ENCODE results near the gene KLHDC8B.

Gene KLHDC8B

GRCh38 chr3:49172551-49173041, 1.2 kb downstream of the KLHDC8B start:
- DNase-seq (ENCODE audit: low read depth in 2 of 2): no peak
- peak overlapping the region; percentile 3 to 81 for H3K4me3 ChIP-seq (replicated peaks in 1 of 2; ENCODE audit: low read depth in 2 of 2, low read length in 2 of 2)
- TF ChIP-seq CTCF (IDR thresholded peaks at IDR 0.05; ENCODE audit: low read depth, low read length): no peak

- DNase-seq (ENCODE audit: low read depth in 2 of 2): peak in 1 of 2 donors; percentile 70
- peak overlapping the region in 1 of 2 donors; percentile 81 for H3K4me3 ChIP-seq (replicated peaks in 1 of 2; ENCODE audit: low read depth in 2 of 2, low read length in 2 of 2)
- no peak for TF ChIP-seq CTCF (IDR thresholded peaks at IDR 0.05; ENCODE audit: low read depth, low read length)
Observed at GRCh38 chr3:49173116-49173791, 1.9 kb downstream of the KLHDC8B start.

- DNase-seq (ENCODE audit: low read depth in 2 of 2): peak in 1 of 2 donors; percentile 58
- no peak for TF ChIP-seq CTCF (IDR thresholded peaks at IDR 0.05; ENCODE audit: low read depth, low read length)
Observed at GRCh38 chr3:49173792-49174170, 2.4 kb downstream of the KLHDC8B start.

GRCh38 chr3:49174397-49174985, 3.1 kb downstream of the KLHDC8B start:
- no peak for DNase-seq (ENCODE audit: low read depth in 2 of 2)
- H3K4me3 ChIP-seq (replicated peaks in 1 of 2; ENCODE audit: low read depth in 2 of 2, low read length in 2 of 2): peak overlapping the region in 1 of 2 donors; percentile 81
- no peak for TF ChIP-seq CTCF (IDR thresholded peaks at IDR 0.05; ENCODE audit: low read depth, low read length)

More at GRCh38 chr3:49173792-49174170, 2.4 kb downstream of the KLHDC8B start:
- peak overlapping the region in 1 of 2 donors; percentile 81 for H3K4me3 ChIP-seq (replicated peaks in 1 of 2; ENCODE audit: low read depth in 2 of 2, low read length in 2 of 2)

- TF ChIP-seq CTCF (IDR thresholded peaks at IDR 0.05; ENCODE audit: low read depth, low read length): no peak
- no peak overlapping the region for H3K4me3 ChIP-seq (replicated peaks in 1 of 2; ENCODE audit: low read depth in 2 of 2, low read length in 2 of 2)
- DNase-seq (ENCODE audit: low read depth in 2 of 2): no peak
Observed at GRCh38 chr3:49175530-49175929, 4.1 kb downstream of the KLHDC8B start.

GRCh38 chr3:49177073-49177472, 5.7 kb downstream of the KLHDC8B start:
- DNase-seq (ENCODE audit: low read depth in 2 of 2): no peak
- H3K4me3 ChIP-seq (replicated peaks in 1 of 2; ENCODE audit: low read depth in 2 of 2, low read length in 2 of 2): no peak overlapping the region
- no peak for TF ChIP-seq CTCF (IDR thresholded peaks at IDR 0.05; ENCODE audit: low read depth, low read length)
